ENCODE measurements around the gene AKNA. TPM values are rescaled to one million over a fixed set of nuclear protein-coding genes. Genes with fewer than 3 reads are reported as not detected.

AKNA gene
- total and polyA plus RNA-seq, 7 experiments from 2014 or later, result 20.5 to 403 (median 347) TPM

GRCh38 chr9:114427644-114428043, 39.9 kb upstream of the AKNA start:
- Histone ChIP-seq H3K4me3 (ENCODE audit: low read length) (no peak overlapping the region), H3K9me3 (ENCODE audit: control insufficient read depth in 2 of 3, low read length in 3 of 3) (no peaks in the 10 kb centered on the region), H3K4me1 (ENCODE audit: control insufficient read depth in 2 of 2, insufficient read depth in 2 of 2, low read length in 2 of 2) (no peaks in the 10 kb centered on the region), H3K36me3 (ENCODE audit: control insufficient read depth in 2 of 3, insufficient read depth in 3 of 3, low read length in 3 of 3) (no peaks in the 10 kb centered on the region), H3K27ac (ENCODE audit: low read depth, low read length) (no peak overlapping the region), H3K27me3 (ENCODE audit: control insufficient read depth in 2 of 2, insufficient read depth in 2 of 2, low read length in 2 of 2) (no peaks in the 10 kb centered on the region)
- intact Hi-C loops (cut with micrococcal nuclease), result no loop called here
- no peak overlapping the region for H3K4me3 Mint-ChIP-seq
- H3K27ac Mint-ChIP-seq, result no peak overlapping the region
- H3K36me3 Mint-ChIP-seq, result no peaks in the 10 kb centered on the region
- peaks cover 0 to 19% (median 0%) of the 10 kb centered on the region in 5 donors for H3K27me3 Mint-ChIP-seq
- no peak for ATAC-seq
- H3K9me3 Mint-ChIP-seq, result no peaks in the 10 kb centered on the region
- no peaks in the 10 kb centered on the region for H3K4me1 Mint-ChIP-seq
- ChIA-PET CTCF (interaction anchor here (0.7 to 0.9 kb wide), 2 partner anchors 137 to 164 kb away, joined by 3 read pairs; no protein-coding TSS in a partner anchor), POLR2A (no interaction called here)
- no peak for DNase-seq

DNA sequence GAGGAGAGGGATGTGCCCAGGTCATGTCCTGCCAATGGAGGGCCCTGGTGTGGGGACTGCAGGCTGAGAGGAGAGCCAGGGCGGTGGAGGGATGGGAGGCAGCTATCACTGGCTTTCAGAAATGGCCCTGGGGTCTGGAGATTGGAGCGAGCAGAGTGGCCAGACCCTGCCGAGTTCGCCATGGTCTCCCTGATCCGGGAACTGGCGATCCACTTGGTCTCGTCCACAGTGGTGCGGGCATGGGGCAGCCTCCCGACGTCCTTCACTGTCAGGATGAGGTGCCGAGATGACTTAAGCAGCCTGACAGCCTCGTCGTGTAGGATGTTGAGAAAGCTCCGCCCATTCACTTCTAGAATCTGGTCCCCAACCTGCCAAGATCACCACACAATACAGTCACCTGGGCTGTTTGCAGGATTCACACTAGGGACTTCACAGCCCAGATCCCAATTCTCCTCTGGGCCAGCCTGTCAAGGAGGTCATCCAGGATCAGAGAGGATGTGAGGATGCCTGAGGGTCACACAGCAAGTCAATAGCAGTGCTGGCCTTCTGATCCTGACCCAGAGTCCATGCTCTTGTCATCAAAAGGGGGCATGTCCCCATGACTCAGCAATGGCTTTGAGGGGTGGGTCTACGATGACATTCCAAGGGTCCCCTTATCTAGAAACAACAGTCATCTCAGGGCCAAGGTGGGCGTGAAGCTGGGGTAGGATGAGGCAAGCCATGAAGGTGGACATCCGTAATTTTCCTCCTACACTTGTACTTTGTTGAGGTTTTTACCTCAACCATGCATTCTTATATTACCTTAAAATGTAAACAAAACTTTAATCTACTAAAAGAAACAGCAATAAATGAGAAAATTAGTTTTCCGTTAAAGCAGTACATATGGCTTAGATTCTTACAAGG, 38.5 kb upstream of the AKNA start:
- intact Hi-C loops (cut with micrococcal nuclease), result no loop called here

GRCh38 chr9:114425126-114425525, 37.3 kb upstream of the AKNA start:
- no peak for DNase-seq
- ChIA-PET CTCF (no interaction called here), POLR2A (interaction anchor here (0.7 kb wide), 1 partner anchor 82 kb away, joined by 3 read pairs; no protein-coding TSS in a partner anchor)

More for the DNA sequence above, 38.5 kb upstream of the AKNA start:
- Mint-ChIP-seq H3K27ac (peak overlapping the region in 1 of 9 donors; percentile 5), H3K4me1 (no peaks in the 10 kb centered on the region), H3K36me3 (no peaks in the 10 kb centered on the region), H3K4me3 (no peak overlapping the region), H3K27me3 (peaks cover 0 to 13% (median 0%) of the 10 kb centered on the region in 5 donors), H3K9me3 (no peaks in the 10 kb centered on the region)
- no peak overlapping the region for H3K27ac ChIP-seq (ENCODE audit: low read depth, low read length)
- POLR2A ChIA-PET, result interaction anchor here (0.6 to 1.0 kb wide), 2 partner anchors 24 to 60 kb away, joined by 3 read pairs; no protein-coding TSS in a partner anchor
- H3K36me3 ChIP-seq (ENCODE audit: control insufficient read depth in 2 of 3, insufficient read depth in 3 of 3, low read length in 3 of 3), result no peaks in the 10 kb centered on the region
- DNase-seq, result no peak
- H3K9me3 ChIP-seq (ENCODE audit: control insufficient read depth in 2 of 3, low read length in 3 of 3), result no peaks in the 10 kb centered on the region
- CTCF ChIA-PET, result no interaction called here
- no peaks in the 10 kb centered on the region for H3K27me3 ChIP-seq (ENCODE audit: control insufficient read depth in 2 of 2, insufficient read depth in 2 of 2, low read length in 2 of 2)
- no peak for ATAC-seq
- H3K4me1 ChIP-seq (ENCODE audit: control insufficient read depth in 2 of 2, insufficient read depth in 2 of 2, low read length in 2 of 2), result no peaks in the 10 kb centered on the region
- H3K4me3 ChIP-seq (ENCODE audit: low read length), result no peak overlapping the region

GRCh38 chr9:114424126-114424525, 36.3 kb upstream of the AKNA start:
- peaks cover 0 to 3% (median 0%) of the 10 kb centered on the region in 7 donors for H3K4me1 Mint-ChIP-seq
- Histone ChIP-seq H3K9me3 (ENCODE audit: control insufficient read depth in 2 of 3, low read length in 3 of 3) (no peaks in the 10 kb centered on the region), H3K27ac (ENCODE audit: low read depth, low read length) (no peak overlapping the region), H3K36me3 (ENCODE audit: control insufficient read depth in 2 of 3, insufficient read depth in 3 of 3, low read length in 3 of 3) (no peaks in the 10 kb centered on the region), H3K27me3 (ENCODE audit: control insufficient read depth in 2 of 2, insufficient read depth in 2 of 2, low read length in 2 of 2) (no peaks in the 10 kb centered on the region), H3K4me1 (ENCODE audit: control insufficient read depth in 2 of 2, insufficient read depth in 2 of 2, low read length in 2 of 2) (no peaks in the 10 kb centered on the region), H3K4me3 (ENCODE audit: low read length) (no peak overlapping the region)
- H3K27me3 Mint-ChIP-seq, result peaks cover 0 to 8% (median 0%) of the 10 kb centered on the region in 5 donors
- POLR2A ChIA-PET, result no interaction called here
- ATAC-seq (no peak), DNase-seq (no peak)
- CTCF ChIA-PET, result no interaction called here
- no peak overlapping the region for H3K4me3 Mint-ChIP-seq
- H3K9me3 Mint-ChIP-seq, result no peaks in the 10 kb centered on the region
- no peaks in the 10 kb centered on the region for H3K36me3 Mint-ChIP-seq
- intact Hi-C loops (cut with micrococcal nuclease), result no loop called here
- no peak overlapping the region for H3K27ac Mint-ChIP-seq

More at GRCh38 chr9:114425126-114425525, 37.3 kb upstream of the AKNA start:
- H3K4me1 ChIP-seq (ENCODE audit: control insufficient read depth in 2 of 2, insufficient read depth in 2 of 2, low read length in 2 of 2), result no peaks in the 10 kb centered on the region
- H3K36me3 Mint-ChIP-seq, result no peaks in the 10 kb centered on the region
- H3K4me1 Mint-ChIP-seq, result no peaks in the 10 kb centered on the region
- no peaks in the 10 kb centered on the region for H3K36me3 ChIP-seq (ENCODE audit: control insufficient read depth in 2 of 3, insufficient read depth in 3 of 3, low read length in 3 of 3)
- H3K27me3 Mint-ChIP-seq, result peaks cover 0 to 10% (median 0%) of the 10 kb centered on the region in 5 donors
- H3K27ac ChIP-seq (ENCODE audit: low read depth, low read length), result no peak overlapping the region
- no peak overlapping the region for H3K4me3 ChIP-seq (ENCODE audit: low read length)
- H3K9me3 ChIP-seq (ENCODE audit: control insufficient read depth in 2 of 3, low read length in 3 of 3), result no peaks in the 10 kb centered on the region
- ATAC-seq, result no peak
- no peaks in the 10 kb centered on the region for H3K9me3 Mint-ChIP-seq
- no peak overlapping the region for H3K4me3 Mint-ChIP-seq
- H3K27ac Mint-ChIP-seq, result no peak overlapping the region
- intact Hi-C loops (cut with micrococcal nuclease), result no loop called here
- no peaks in the 10 kb centered on the region for H3K27me3 ChIP-seq (ENCODE audit: control insufficient read depth in 2 of 2, insufficient read depth in 2 of 2, low read length in 2 of 2)

DNA sequence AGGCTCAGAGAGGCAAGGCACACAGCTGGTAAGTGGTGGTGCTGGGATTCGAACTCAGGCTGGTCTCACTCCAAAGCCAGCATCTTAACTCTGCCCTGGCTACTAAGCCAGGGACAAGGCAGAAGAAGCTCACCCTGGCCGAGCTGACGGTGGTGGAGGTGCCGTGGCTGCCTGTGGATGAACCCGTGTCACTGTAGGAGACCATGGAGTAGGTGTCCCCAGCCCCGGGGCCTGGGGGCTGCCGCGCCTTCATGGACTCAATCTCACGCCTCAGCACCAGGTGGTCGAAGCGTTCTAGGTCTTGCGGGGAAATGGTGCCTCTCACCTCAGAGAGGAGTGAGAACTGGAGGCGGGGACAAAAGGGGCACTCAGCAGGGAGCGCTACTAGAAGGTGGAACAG, 35.4 kb upstream of the AKNA start:
- H3K9me3 ChIP-seq (ENCODE audit: control insufficient read depth in 2 of 3, low read length in 3 of 3), result no peaks in the 10 kb centered on the region
- no peak for DNase-seq
- CTCF ChIA-PET, result interaction anchor here (0.6 kb wide), 1 partner anchor 315 kb away, joined by 3 read pairs; no protein-coding TSS in a partner anchor
- intact Hi-C loops (cut with micrococcal nuclease), result no loop called here
- H3K27me3 Mint-ChIP-seq, result peaks cover 0 to 8% (median 0%) of the 10 kb centered on the region in 5 donors
- peaks cover 0 to 10% (median 0%) of the 10 kb centered on the region in 7 donors for H3K4me1 Mint-ChIP-seq
- no peak overlapping the region for H3K27ac ChIP-seq (ENCODE audit: low read depth, low read length)
- no peaks in the 10 kb centered on the region for H3K9me3 Mint-ChIP-seq
- H3K4me1 ChIP-seq (ENCODE audit: control insufficient read depth in 2 of 2, insufficient read depth in 2 of 2, low read length in 2 of 2), result no peaks in the 10 kb centered on the region
- H3K36me3 Mint-ChIP-seq, result no peaks in the 10 kb centered on the region
- no peak overlapping the region for H3K4me3 Mint-ChIP-seq
- H3K36me3 ChIP-seq (ENCODE audit: control insufficient read depth in 2 of 3, insufficient read depth in 3 of 3, low read length in 3 of 3), result no peaks in the 10 kb centered on the region
- H3K27ac Mint-ChIP-seq, result no peak overlapping the region
- no peak overlapping the region for H3K4me3 ChIP-seq (ENCODE audit: low read length)
- ATAC-seq, result no peak
- POLR2A ChIA-PET, result no interaction called here
- no peaks in the 10 kb centered on the region for H3K27me3 ChIP-seq (ENCODE audit: control insufficient read depth in 2 of 2, insufficient read depth in 2 of 2, low read length in 2 of 2)

- intact Hi-C loops (cut with micrococcal nuclease), result no loop called here
- Histone ChIP-seq H3K27ac (ENCODE audit: low read depth, low read length) (no peak overlapping the region), H3K36me3 (ENCODE audit: control insufficient read depth in 2 of 3, insufficient read depth in 3 of 3, low read length in 3 of 3) (no peaks in the 10 kb centered on the region), H3K4me3 (ENCODE audit: low read length) (no peak overlapping the region), H3K27me3 (ENCODE audit: control insufficient read depth in 2 of 2, insufficient read depth in 2 of 2, low read length in 2 of 2) (no peaks in the 10 kb centered on the region), H3K4me1 (ENCODE audit: control insufficient read depth in 2 of 2, insufficient read depth in 2 of 2, low read length in 2 of 2) (no peaks in the 10 kb centered on the region), H3K9me3 (ENCODE audit: control insufficient read depth in 2 of 3, low read length in 3 of 3) (no peaks in the 10 kb centered on the region)
- peaks cover 0 to 21% (median 0%) of the 10 kb centered on the region in 7 donors for H3K4me1 Mint-ChIP-seq
- H3K27ac Mint-ChIP-seq, result no peak overlapping the region
- ATAC-seq, result no peak
- H3K36me3 Mint-ChIP-seq, result no peaks in the 10 kb centered on the region
- ChIA-PET CTCF (no interaction called here), POLR2A (no interaction called here)
- no peak overlapping the region for H3K4me3 Mint-ChIP-seq
- H3K9me3 Mint-ChIP-seq, result no peaks in the 10 kb centered on the region
- H3K27me3 Mint-ChIP-seq, result no peaks in the 10 kb centered on the region
- no peak for DNase-seq
Measured at GRCh38 chr9:114421147-114421546, 33.4 kb upstream of the AKNA start.

DNA sequence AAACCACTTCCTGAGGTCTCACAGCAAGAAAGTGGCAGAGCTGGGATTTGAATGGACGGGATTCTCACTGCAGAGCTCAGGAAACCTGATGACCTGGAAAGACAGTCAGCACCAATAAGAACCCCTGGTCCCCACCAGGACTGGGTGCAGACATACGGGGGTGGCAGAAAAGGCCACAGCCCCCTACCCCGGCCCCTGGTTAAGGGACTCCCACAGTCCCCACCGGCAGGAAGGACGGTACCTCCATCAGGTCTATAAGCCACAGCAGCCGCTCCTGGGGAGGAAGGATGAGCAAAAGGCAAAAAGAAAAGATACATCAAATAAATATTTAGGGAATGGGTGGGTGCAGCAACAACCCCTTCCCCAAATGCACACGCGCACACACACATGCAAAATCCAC, 32.0 kb upstream of the AKNA start:
- Mint-ChIP-seq H3K4me1 (peaks cover 0 to 21% (median 0%) of the 10 kb centered on the region in 7 donors), H3K27ac (no peak overlapping the region), H3K9me3 (no peaks in the 10 kb centered on the region), H3K4me3 (no peak overlapping the region), H3K27me3 (no peaks in the 10 kb centered on the region), H3K36me3 (no peaks in the 10 kb centered on the region)
- DNase-seq (no peak), ATAC-seq (no peak)
- intact Hi-C loops (cut with micrococcal nuclease), result no loop called here
- Histone ChIP-seq H3K27me3 (ENCODE audit: control insufficient read depth in 2 of 2, insufficient read depth in 2 of 2, low read length in 2 of 2) (no peaks in the 10 kb centered on the region), H3K4me1 (ENCODE audit: control insufficient read depth in 2 of 2, insufficient read depth in 2 of 2, low read length in 2 of 2) (no peaks in the 10 kb centered on the region), H3K27ac (ENCODE audit: low read depth, low read length) (no peak overlapping the region), H3K9me3 (ENCODE audit: control insufficient read depth in 2 of 3, low read length in 3 of 3) (no peaks in the 10 kb centered on the region), H3K4me3 (ENCODE audit: low read length) (no peak overlapping the region), H3K36me3 (ENCODE audit: control insufficient read depth in 2 of 3, insufficient read depth in 3 of 3, low read length in 3 of 3) (no peaks in the 10 kb centered on the region)
- POLR2A ChIA-PET, result no interaction called here
- CTCF ChIA-PET, result no interaction called here

Data from naive thymus-derived CD4-positive, alpha-beta T cell (primary cell).